GOT3 (cell line): ENCODE measurements around the gene ZNF497.
A peak's percentile ranks its signal among the peaks of the same experiment; 100 is the strongest.
"Not testable (repeated sequence)": the region's sequence is repeated elsewhere in the genome, so short reads cannot be mapped to it uniquely, and the experiment has no call there.

Source experiments
- DNase-seq: peaks from one replicate; lab custom pipeline; 2025; ENCODE audit warnings: mixed read lengths; lab: John Stamatoyannopoulos, UW

Gene ZNF497

GRCh38 chr19:58394821-58395219 lies 32.3 kb upstream of the ZNF497 start:
- no peak for DNase-seq

DNA sequence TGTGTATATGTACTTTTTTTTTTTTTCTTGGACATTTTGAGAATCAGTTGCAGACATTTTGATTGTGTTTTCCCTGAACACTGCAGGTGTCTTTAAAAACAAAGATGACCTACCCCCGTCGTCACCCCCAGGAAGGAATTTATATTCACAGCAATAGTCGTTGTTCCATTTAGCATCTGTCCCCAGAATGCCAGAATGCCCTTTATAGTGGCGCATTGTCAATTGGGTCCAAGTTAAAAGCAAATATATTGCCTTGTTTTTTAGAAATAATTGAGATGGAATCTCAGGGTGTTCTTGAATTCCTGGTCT lies 31.1 kb upstream of the ZNF497 start:
- no peak for DNase-seq

DNA sequence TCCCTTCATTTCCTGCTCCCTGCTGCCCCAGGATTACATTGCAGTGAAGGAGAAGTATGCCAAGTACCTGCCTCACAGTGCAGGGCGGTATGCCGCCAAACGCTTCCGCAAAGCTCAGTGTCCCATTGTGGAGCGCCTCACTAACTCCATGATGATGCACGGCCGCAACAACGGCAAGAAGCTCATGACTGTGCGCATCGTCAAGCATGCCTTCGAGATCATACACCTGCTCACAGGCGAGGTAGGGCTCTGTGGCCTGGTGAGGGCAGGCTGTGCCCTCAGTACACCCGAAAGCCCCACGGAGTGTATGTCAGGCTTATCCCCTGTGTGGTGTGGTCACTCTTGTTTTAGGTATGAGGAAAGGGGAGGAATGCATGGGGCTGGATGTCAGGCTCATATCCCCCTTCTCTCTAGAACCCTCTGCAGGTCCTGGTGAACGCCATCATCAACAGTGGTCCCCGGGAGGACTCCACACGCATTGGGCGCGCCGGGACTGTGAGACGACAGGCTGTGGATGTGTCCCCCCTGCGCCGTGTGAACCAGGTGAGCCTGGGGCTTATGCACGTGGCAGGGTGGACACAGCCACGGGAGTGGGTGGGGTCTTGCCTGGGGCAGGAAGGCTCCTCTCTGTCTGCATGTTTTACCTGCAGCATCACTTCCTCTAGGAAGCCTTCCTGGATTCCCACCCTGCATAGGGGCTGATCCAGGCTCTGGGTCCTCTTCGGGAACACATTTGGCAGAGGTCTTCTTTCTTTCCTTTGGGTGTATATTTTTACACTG lies 30.6 kb upstream of the ZNF497 start:
- DNase-seq, result no peak

DNA sequence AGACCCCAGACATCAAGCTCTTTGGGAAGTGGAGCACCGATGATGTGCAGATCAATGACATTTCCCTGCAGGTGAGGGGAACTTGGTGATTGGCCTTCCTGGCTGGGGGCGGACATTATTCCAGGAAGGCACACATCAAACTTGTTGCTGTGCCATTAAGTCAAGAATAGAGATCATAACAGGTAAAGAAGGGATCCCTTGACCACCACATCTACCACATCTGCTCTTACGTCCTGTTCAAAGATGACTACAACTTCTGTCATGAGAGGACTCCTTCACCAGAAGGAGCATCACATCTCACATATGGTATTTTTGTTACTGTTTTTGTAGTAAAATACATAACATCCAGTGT lies 25.6 kb upstream of the ZNF497 start:
- no peak for DNase-seq

GRCh38 chr19:58387338-58388174 lies 25.0 kb upstream of the ZNF497 start:
- DNase-seq, result no peak

- peak; percentile 76 for DNase-seq
These were observed 24.2 kb upstream of the ZNF497 start, which contains the start of gene RPS5 for GRCh38 chr19:58386576-58387337. Gene RPS5 (plus strand): TSS chr19:58387269. CDS start chr19:58388138, 869 bp downstream.

DNA sequence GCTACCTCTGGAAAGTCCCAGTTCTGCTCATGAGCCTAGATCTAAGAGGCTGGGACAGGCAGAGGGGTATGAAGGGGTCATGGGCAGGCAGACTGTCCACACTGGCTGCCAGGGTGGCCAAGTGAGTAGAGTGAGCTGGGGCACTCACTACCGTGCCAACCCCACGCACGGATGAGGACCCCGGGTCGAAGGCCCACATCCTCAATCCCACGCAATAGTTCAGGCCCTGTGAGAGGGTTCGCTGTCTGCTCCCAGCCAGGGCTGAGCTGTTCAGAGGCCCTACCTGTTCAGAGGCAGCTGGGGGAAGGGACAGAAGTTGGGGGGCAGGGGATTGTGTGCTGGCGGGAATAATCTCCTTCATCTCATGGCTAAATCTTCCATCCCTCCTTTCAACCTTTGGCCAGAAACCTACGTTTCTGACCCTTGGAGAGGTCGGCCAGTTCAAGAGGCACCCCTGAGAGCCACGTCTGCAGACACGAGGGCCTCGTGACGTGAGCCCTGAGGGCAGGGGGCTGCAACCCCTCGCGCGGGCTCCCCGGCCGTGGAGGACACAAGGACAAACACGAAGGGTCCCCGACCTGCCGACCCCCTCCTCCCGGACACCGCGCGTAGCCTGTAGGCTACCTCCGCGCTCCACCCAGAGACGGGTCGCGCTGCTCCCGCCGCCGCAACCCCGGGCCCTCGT lies 23.5 kb upstream of the ZNF497 start:
- DNase-seq, result no peak

- no peak for DNase-seq
These were observed 22.9 kb upstream of the ZNF497 start for GRCh38 chr19:58385313-58385890.

- no peak for DNase-seq
These were observed 20.5 kb upstream of the ZNF497 start for GRCh38 chr19:58382997-58383603.

DNA sequence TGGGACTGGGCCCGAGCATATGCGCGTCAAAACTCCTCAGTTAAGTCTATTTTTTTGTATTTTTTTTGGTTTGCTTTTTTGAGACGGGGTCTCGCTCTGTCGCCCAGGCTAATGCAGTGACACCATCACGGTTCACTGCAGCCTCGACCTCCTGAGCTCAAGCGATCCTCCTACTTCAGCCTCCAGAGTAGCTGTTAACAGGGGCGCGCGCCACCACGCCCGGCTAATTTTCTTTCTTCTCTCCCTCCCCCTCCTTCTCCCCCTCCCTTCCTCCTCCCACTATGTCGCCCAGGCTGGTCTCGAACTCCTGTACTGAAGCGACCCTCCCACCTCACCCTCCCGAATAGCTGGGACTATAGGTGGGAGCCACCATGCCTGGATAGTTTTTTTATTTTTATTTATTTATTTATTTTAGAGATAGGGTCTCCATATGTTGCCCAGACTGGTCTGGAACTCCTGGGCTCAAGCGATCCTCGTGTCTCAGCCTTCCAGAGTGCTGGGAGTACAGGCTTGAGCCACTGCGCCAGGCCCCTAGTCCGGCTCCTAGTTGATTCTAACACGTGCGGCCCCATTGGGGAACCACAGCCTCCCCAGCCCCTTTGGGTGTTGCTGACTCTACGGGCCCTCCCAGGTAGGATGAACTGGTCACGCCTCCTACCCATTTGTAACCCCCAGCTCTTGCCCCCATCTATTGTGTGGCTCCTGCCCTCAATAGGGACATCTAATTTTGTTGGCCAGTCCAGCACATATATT lies 19.1 kb upstream of the ZNF497 start:
- DNase-seq, result no peak

DNA sequence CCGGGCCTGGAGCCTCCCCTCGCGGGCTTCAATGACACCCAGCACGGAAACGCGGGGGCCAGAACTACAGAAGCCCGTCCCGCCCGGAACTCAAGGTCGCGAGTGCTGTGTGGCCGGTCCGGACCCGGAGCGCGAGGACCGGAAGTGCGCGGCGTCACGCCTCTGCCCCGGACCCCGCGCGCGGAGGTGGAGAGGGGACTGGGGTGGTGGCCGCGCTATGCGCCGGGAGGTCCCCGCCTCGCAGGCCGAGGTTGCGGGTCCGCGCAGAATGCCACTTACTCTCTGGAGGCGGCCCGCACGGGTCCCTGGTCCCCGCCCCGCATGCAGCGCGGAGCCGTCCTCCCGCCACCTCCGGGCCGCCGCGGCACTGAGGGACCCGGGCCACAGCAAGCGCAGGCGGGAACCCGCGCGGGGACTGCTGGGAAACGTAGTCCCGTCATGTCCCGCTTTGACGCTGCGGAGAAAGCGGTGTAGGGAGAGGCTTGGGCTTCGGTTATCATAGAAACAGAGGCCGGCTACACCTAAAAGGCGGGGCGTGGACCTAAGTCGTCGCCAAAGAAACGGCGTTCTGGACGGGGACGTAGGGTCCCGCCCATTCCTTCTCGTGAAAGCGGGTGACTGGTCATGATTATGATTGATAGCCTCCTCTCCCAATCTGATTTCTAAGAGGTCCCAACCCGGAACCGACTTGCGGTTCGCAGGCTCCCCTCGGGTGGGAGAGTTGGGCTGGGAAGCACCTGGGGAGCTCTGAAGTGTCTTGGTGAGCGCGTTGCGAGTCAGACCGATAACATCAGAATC lies 18.3 kb upstream of the ZNF497 start, which contains the start of gene ZNF837:
ZNF837 (minus strand) TSS at position 369 of the 798 bp plus-strand sequence. CDS start 11,698 bp downstream, outside the sequence.
- DNase-seq, result peak; percentile 96

DNA sequence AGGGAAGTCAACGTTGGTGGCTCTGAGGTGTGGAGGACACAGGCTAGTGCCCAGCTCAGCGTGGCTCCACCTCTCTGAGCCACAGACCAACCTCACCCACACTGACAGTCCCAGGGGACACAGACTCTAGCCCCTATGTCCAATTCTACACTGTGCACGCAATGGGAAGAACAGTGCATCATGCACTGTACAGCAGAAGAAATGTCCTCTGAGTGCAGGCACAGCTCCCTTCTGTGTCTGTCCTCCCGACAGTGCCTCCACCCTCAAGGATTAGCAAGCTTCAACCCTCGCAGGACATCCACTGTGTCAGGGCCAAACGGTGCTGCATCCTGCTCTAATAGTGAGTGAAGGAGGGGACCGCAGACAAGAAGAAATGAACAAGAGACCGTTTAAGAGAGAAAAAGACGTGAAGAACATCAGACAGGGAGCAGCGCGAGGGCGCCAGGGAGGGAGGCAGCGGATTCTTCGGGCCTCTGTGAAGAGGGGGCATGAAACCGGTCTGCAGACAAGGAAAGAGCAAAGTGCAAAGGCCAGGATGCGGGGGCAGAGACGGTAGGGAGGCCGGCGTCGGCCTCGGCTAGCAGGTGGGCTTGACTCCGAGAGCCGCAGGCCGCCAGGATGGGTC lies 17.6 kb upstream of the ZNF497 start:
- no peak for DNase-seq

- DNase-seq, result no peak
These were observed 16.7 kb upstream of the ZNF497 start for GRCh38 chr19:58379246-58379645.

GRCh38 chr19:58376724-58377123 lies 14.2 kb upstream of the ZNF497 start:
- DNase-seq, result not testable (repeated sequence)

GRCh38 chr19:58374200-58374599 lies 11.6 kb upstream of the ZNF497 start:
- no peak for DNase-seq

DNA sequence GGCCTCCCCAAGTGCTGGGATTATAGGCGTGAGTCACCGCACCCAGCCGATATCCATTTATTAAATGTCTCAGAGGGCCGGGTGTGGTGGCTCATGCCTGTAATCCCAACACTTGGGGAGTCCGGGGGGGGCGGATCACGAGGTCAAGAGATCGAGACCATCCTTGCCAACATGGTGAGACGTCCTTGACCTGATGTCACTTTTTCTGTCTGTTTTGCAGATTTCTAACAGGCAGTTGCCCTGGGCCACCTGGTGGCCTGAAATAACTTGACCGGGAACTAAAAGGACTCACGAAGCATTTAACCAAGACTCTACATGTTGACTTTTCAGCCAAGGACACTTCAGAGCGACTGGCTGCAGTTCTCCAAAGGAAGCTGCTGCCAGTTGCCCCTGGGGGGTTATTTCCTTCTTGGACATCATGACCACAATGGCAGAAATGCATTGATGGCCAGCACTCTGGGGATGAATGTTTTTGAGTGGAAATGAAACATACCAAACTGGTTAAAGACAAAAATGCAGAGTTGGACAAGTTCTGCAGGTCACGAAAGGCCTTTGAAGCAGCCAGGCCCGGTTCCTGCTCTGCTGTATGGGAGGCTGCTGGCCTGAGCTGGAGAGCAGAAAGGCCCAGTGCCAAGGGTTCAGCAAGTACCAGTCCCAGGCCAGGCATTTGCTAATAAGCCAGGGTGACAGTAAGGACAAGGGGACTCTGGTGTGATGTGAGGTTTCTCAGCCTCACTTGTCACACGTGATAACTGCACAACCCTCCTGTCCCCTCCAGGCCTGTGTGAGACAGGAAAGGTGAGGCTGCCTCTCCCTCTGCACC lies 10.0 kb upstream of the ZNF497 start:
- no peak for DNase-seq

- no peak for DNase-seq
These were observed 6.2 kb upstream of the ZNF497 start for GRCh38 chr19:58368561-58369360.
